HepG2 (cell line): ENCODE measurements around the gene ERLIN1. TPM values are rescaled to one million over a fixed set of nuclear protein-coding genes. Genes with fewer than 3 reads are reported as not detected.
A peak's percentile ranks its signal among the peaks of the same experiment; 100 is the strongest.

Experiments used
- CHD4 ChIP-seq: fragments of 200-600 bp; sonication (generic); IDR thresholded peaks from 2 replicates; pipeline ENCODE4 v1.7.0; 2017; ENCODE audit warnings: mild to moderate bottlenecking, low read length, borderline replicate concordance
- GATAD1 ChIP-seq: IDR thresholded peaks from 2 replicates; pipeline ENCODE4 v1.6.1; 2016; ENCODE audit warnings: missing genetic modification reagents, missing compliant biosample characterization
- GPN1 ChIP-seq: sonication (generic); formaldehyde crosslinking; IDR thresholded peaks from 2 replicates; pipeline ENCODE4 v1.5.1; 2020; ENCODE audit warnings: missing genetic modification reagents, borderline replicate concordance
- HNF1A ChIP-seq, 2 experiments: sonication (generic) in 1 of 2; formaldehyde crosslinking in 1 of 2; IDR thresholded peaks; 2 replicates each; pipeline versions ENCODE4 v1.4.0 to v1.6.1; 2016 to 2020; ENCODE audit warnings: borderline replicate concordance in 1 of 2, low read depth in 1 of 2, mild to moderate bottlenecking in 1 of 2, missing genetic modification reagents in 1 of 2
- ISX ChIP-seq: sonication (generic); formaldehyde crosslinking; conservative IDR thresholded peaks from 2 replicates; pipeline ENCODE4 v1.5.0; 2020; ENCODE audit warnings: missing genetic modification reagents
- MBD4 ChIP-seq: IDR thresholded peaks from 2 replicates; pipeline ENCODE4 v1.6.1; 2012; ENCODE audit warnings: low read length, inconsistent platforms, borderline replicate concordance
- NFE2L1 ChIP-seq: sonication (generic); formaldehyde crosslinking; IDR thresholded peaks from 2 replicates; pipeline ENCODE4 v1.4.0; 2020; ENCODE audit warnings: missing genetic modification reagents, mild to moderate bottlenecking, borderline replicate concordance
- NFYB ChIP-seq: sonication (generic); formaldehyde crosslinking; IDR thresholded peaks from 2 replicates; pipeline ENCODE4 v1.4.0; 2020; ENCODE audit warnings: missing genetic modification reagents
- REPIN1 ChIP-seq: sonication (generic); formaldehyde crosslinking; IDR thresholded peaks from 2 replicates; pipeline ENCODE4 v1.8.0; 2022; ENCODE audit warnings: missing genetic modification reagents, low read depth, mild to moderate bottlenecking, borderline replicate concordance
- SMARCC2 ChIP-seq: fragments of 450-650 bp; IDR thresholded peaks from 2 replicates; pipeline ENCODE4 v1.6.1; 2017; ENCODE audit warnings: antibody characterized with exemption, mild to moderate bottlenecking
- TFAP4 ChIP-seq: sonication (generic); IDR thresholded peaks from 2 replicates; pipeline ENCODE4 v1.6.1; 2016; ENCODE audit warnings: low read depth, borderline replicate concordance
- ZBTB2 ChIP-seq: sonication (generic); formaldehyde crosslinking; IDR thresholded peaks from 2 replicates; pipeline ENCODE4 v1.8.0; 2022; ENCODE audit warnings: low read depth, missing genetic modification reagents
- ZNF260 ChIP-seq: sonication (generic); formaldehyde crosslinking; IDR thresholded peaks from 2 replicates; pipeline ENCODE4 v1.4.0; 2020; ENCODE audit warnings: missing genetic modification reagents, low read depth, mild to moderate bottlenecking, borderline replicate concordance
- ZNF326 ChIP-seq: sonication (generic); formaldehyde crosslinking; IDR thresholded peaks from 2 replicates; pipeline ENCODE4 v1.4.0; 2020; ENCODE audit warnings: missing genetic modification reagents, borderline replicate concordance
- ZNF556 ChIP-seq: sonication (generic); formaldehyde crosslinking; IDR thresholded peaks from 2 replicates; pipeline ENCODE4 v1.4.0; 2020; ENCODE audit warnings: mild to moderate bottlenecking, missing genetic modification reagents, borderline replicate concordance
- ZNF569 ChIP-seq: sonication (generic); formaldehyde crosslinking; IDR thresholded peaks from 2 replicates; pipeline ENCODE4 v1.5.0; 2020; ENCODE audit warnings: mild to moderate bottlenecking, missing genetic modification reagents, moderate library complexity, borderline replicate concordance
- ZNF607 ChIP-seq: sonication (generic); formaldehyde crosslinking; IDR thresholded peaks from 2 replicates; pipeline ENCODE4 v1.5.1; 2020; ENCODE audit warnings: missing genetic modification reagents, mild to moderate bottlenecking, borderline replicate concordance
- ZNF614 ChIP-seq: IDR thresholded peaks from 2 replicates; pipeline ENCODE4 v1.6.1; 2018; ENCODE audit warnings: missing biosample characterization, missing genetic modification reagents, inconsistent platforms, borderline replicate concordance
- ZNF766 ChIP-seq: sonication (generic); formaldehyde crosslinking; IDR thresholded peaks from 2 replicates; pipeline ENCODE4 v1.5.0; 2020; ENCODE audit warnings: missing genetic modification reagents, borderline replicate concordance
- ZNF777 ChIP-seq: sonication (generic); formaldehyde crosslinking; IDR thresholded peaks from 2 replicates; pipeline ENCODE4 v1.4.0; 2020; ENCODE audit warnings: missing genetic modification reagents
- polyA plus RNA-seq, 8 experiments: library from polyadenylated mRNA; depleted of rRNA in 3 of 8; stranded (reverse) in 7 of 8; unstranded in 1 of 8; fragments of >200 nt; fragmentation: Illumina TruSeq in 4 of 8; extraction: Trizol in 4 of 8; gene quantifications; 2 replicates each; pipeline versions ENCODE4 v1.2.1 to v1.2.3, GENCODE V29; 2011 to 2016; ENCODE audit warnings: low read depth in 4 of 8, missing spikeins in 1 of 8, mixed read lengths in 1 of 8; ENCODE audit not compliant: insufficient read depth in 1 of 8
- total RNA-seq, 5 experiments: library from RNA; depleted of rRNA; stranded (reverse); fragments of >200 nt; fragmentation: Illumina TruSeq; extraction: Trizol; gene quantifications; 2 replicates each; pipeline ENCODE4 v1.2.3, GENCODE V29; 2016; ENCODE audit warnings: low read depth in 1 of 5

The ERLIN1 gene
- total and polyA plus RNA-seq, 2 of the 13 experiments (the other 11 are each of a cell fraction or from before 2014, with no cell fraction given), result 56.8 to 69.3 TPM

GRCh38 chr10:100101192-100102076 lies 84.4 kb downstream of the ERLIN1 start (continued):
- TF ChIP-seq GPN1 (no peak), CHD4 (no peak; the same call in 1 of the 2 replicates), ZNF766 (CRISPR knock-in tag) (peak; percentile 92; the same call in 1 of the 2 replicates), ZNF556 (peak; percentile 86; the same call in 1 of the 2 replicates), ZNF326 (CRISPR knock-in tag) (no peak), MBD4 (peak; percentile 72; the same call in 1 of the 2 replicates), NFE2L1 (CRISPR knock-in tag) (no peak), ZNF260 (CRISPR knock-in tag) (no peak), TFAP4 (peak; percentile 63; the same call in 1 of the 2 replicates), ZNF614 (CRISPR knock-in tag) (peak; percentile 98), NFYB (CRISPR knock-in tag) (peak; percentile 86), SMARCC2 (no peak), ISX (CRISPR knock-in tag) (no peak), ZBTB2 (CRISPR knock-in tag) (peak; percentile 60; the same call in 1 of the 2 replicates), HNF1A (IDR thresholded peaks at IDR 0.05; ENCODE audit: low read depth) (peak; percentile 82), HNF1A (CRISPR knock-in tag; IDR thresholded peaks at IDR 0.05; ENCODE audit: borderline replicate concordance) (peak; percentile 88; the same call in 1 of the 2 replicates), ZNF569 (CRISPR knock-in tag) (no peak), REPIN1 (peak; percentile 79), ZNF777 (CRISPR knock-in tag) (no peak), ZNF607 (CRISPR knock-in tag) (no peak), GATAD1 (CRISPR knock-in tag) (peak; percentile 76; the same call in 1 of the 2 replicates)
